GM18505 (cell line): Measurements from ENCODE around the gene MTF2.

ENCODE experiments used
- ATAC-seq: cut with Tn5 transposase; IDR thresholded peaks from one replicate; pipeline ENCODE4 v1.9.1; 2021; ENCODE audit not compliant: unreplicated experiment
- POLR2A ChIP-seq: IDR thresholded peaks from 4 replicates; pipeline ENCODE4 v1.6.1; 2011; ENCODE audit warnings: borderline replicate concordance; ENCODE audit not compliant: insufficient read depth, insufficient read length; ENCODE audit errors: extremely low read depth

The MTF2 gene

GRCh38 chr1:93108335-93108734 lies 29.3 kb downstream of the MTF2 start:
- ATAC-seq: no peak
- TF ChIP-seq POLR2A: no peak

- ATAC-seq: no peak
- TF ChIP-seq POLR2A: no peak
Observed at GRCh38 chr1:93109578-93109977, 30.5 kb downstream of the MTF2 start.

- ATAC-seq: no peak
- no peak for TF ChIP-seq POLR2A
Observed at GRCh38 chr1:93111065-93111464, 32.0 kb downstream of the MTF2 start.

- TF ChIP-seq POLR2A: no peak
- no peak for ATAC-seq
Observed at GRCh38 chr1:93111561-93111960, 32.5 kb downstream of the MTF2 start.

GRCh38 chr1:93113127-93113526 lies 34.0 kb downstream of the MTF2 start:
- ATAC-seq: no peak
- no peak for TF ChIP-seq POLR2A

GRCh38 chr1:93114391-93114790 lies 35.3 kb downstream of the MTF2 start:
- no peak for TF ChIP-seq POLR2A
- ATAC-seq: no peak

GRCh38 chr1:93120614-93121013 lies 41.5 kb downstream of the MTF2 start:
- ATAC-seq: no peak
- TF ChIP-seq POLR2A: no peak

- ATAC-seq: no peak
- no peak for TF ChIP-seq POLR2A
Observed at GRCh38 chr1:93123201-93123783, 44.2 kb downstream of the MTF2 start.

- no peak for ATAC-seq
- no peak for TF ChIP-seq POLR2A
Observed at GRCh38 chr1:93124556-93125355, 45.7 kb downstream of the MTF2 start.

GRCh38 chr1:93129507-93130099 lies 50.5 kb downstream of the MTF2 start:
- TF ChIP-seq POLR2A: no peak
- no peak for ATAC-seq

GRCh38 chr1:93132638-93133037 lies 53.6 kb downstream of the MTF2 start:
- TF ChIP-seq POLR2A: no peak
- ATAC-seq: no peak

- no peak for ATAC-seq
- no peak for TF ChIP-seq POLR2A
Observed at GRCh38 chr1:93136445-93136844, 57.4 kb downstream of the MTF2 start.

GRCh38 chr1:93137604-93138292 lies 58.7 kb downstream of the MTF2 start:
- TF ChIP-seq POLR2A: no peak
- ATAC-seq: no peak
